Endothelial cell (in vitro differentiated cells): ENCODE results near the gene LGMN. TPM values are rescaled to one million over a fixed set of nuclear protein-coding genes. Genes with fewer than 3 reads are reported as not detected.

Experiments
- DNase-seq: peaks from one replicate; pipeline ENCODE4 v3.0.0; 2021; ENCODE audit warnings: low spot score
- H3K27ac Mint-ChIP-seq: one replicate; pipeline ENCODE4 v1.8.0; 2021; ENCODE audit warnings: mixed read lengths, inconsistent platforms; ENCODE audit not compliant: unreplicated experiment
- H3K27me3 Mint-ChIP-seq: one replicate; pipeline ENCODE4 v1.8.0; 2021; ENCODE audit warnings: mild to moderate bottlenecking, moderate library complexity, mixed read lengths, inconsistent platforms; ENCODE audit not compliant: unreplicated experiment
- H3K36me3 Mint-ChIP-seq: one replicate; pipeline ENCODE4 v1.8.0; 2021; ENCODE audit warnings: mild to moderate bottlenecking, low read depth, mixed read lengths, inconsistent platforms; ENCODE audit not compliant: unreplicated experiment
- H3K4me1 Mint-ChIP-seq: one replicate; pipeline ENCODE4 v1.8.0; 2021; ENCODE audit warnings: mild to moderate bottlenecking, mixed read lengths, inconsistent platforms; ENCODE audit not compliant: unreplicated experiment
- H3K4me3 Mint-ChIP-seq: one replicate; pipeline ENCODE4 v1.8.0; 2021; ENCODE audit warnings: mild to moderate bottlenecking, mixed read lengths, inconsistent platforms; ENCODE audit not compliant: unreplicated experiment
- H3K9me3 Mint-ChIP-seq: one replicate; pipeline ENCODE4 v1.8.0; 2021; ENCODE audit warnings: mixed read lengths, inconsistent platforms; ENCODE audit not compliant: unreplicated experiment
- total RNA-seq: library from RNA; stranded (reverse); fragmentation: NEBNext Ultra II Directional; extraction: Animal tissue kit (Norgen Biotek cat#: 25700); gene quantifications from one replicate; pipeline ENCODE4 v1.2.1, GENCODE V29; 2021; ENCODE audit not compliant: unreplicated experiment
- TF ChIP-seq, protein P1 (sequence below): fragments of 200-600 bp; sonication (generic); IDR thresholded peaks from one replicate; pipeline ENCODE4 v1.5.0; 2021; ENCODE audit warnings: antibody characterized with exemption; ENCODE audit not compliant: unreplicated experiment

LGMN gene
- total RNA-seq, 1 donor from 2014 or later: 97.6 TPM

DNA sequence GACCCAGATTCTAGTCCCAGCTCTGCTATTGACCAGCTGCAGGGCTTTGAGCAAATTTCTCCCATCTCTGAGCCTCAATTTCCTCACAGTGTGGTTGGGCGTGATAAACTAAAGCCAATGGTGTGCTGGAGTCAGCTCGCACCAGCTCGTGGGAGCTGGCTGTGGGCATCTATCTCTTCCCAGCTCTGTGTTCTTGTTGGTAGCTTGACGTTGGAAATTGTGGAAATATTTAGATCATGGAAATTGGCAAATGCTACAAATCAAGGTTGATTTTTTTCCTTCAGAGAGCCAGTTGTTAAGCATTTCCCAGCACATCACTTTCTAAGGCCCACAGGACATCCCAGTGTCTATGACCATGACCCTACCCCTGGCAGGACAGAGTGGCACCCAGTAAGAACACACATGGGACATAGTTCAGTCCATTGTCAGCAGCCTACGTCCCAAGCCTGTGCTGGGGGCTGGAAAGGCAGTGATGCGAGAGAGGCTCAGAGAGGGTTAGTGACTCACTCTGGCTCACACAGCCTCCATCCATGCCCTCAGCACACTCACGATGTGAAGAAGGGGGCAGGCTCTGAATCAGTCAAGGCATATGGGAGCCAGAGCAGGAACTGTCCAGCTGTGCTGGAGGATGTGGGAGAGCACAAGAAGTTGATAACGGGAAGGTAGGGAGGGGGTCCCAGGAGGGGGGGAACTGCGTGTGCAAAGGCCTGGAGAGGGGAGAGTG is 77.6 kb downstream of the LGMN start:
- Mint-ChIP-seq H3K9me3 (no peaks in the 10 kb centered on the region), H3K27ac (no peak overlapping the region), H3K4me1 (peaks cover 3% of the 10 kb centered on the region), H3K27me3 (peaks cover 6% of the 10 kb centered on the region), H3K36me3 (peaks cover 15% of the 10 kb centered on the region), H3K4me3 (no peak overlapping the region)
- TF ChIP-seq, protein P1, sequence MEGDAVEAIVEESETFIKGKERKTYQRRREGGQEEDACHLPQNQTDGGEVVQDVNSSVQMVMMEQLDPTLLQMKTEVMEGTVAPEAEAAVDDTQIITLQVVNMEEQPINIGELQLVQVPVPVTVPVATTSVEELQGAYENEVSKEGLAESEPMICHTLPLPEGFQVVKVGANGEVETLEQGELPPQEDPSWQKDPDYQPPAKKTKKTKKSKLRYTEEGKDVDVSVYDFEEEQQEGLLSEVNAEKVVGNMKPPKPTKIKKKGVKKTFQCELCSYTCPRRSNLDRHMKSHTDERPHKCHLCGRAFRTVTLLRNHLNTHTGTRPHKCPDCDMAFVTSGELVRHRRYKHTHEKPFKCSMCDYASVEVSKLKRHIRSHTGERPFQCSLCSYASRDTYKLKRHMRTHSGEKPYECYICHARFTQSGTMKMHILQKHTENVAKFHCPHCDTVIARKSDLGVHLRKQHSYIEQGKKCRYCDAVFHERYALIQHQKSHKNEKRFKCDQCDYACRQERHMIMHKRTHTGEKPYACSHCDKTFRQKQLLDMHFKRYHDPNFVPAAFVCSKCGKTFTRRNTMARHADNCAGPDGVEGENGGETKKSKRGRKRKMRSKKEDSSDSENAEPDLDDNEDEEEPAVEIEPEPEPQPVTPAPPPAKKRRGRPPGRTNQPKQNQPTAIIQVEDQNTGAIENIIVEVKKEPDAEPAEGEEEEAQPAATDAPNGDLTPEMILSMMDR: no peak
- DNase-seq: no peak

GRCh38 chr14:92670160-92670559 is 78.3 kb downstream of the LGMN start:
- Mint-ChIP-seq H3K9me3 (no peaks in the 10 kb centered on the region), H3K27me3 (peaks cover 6% of the 10 kb centered on the region), H3K27ac (no peak overlapping the region), H3K36me3 (peaks cover 16% of the 10 kb centered on the region), H3K4me3 (no peak overlapping the region), H3K4me1 (peaks cover 7% of the 10 kb centered on the region)
- TF ChIP-seq, protein P1: no peak
- DNase-seq: no peak

- H3K9me3 Mint-ChIP-seq: no peaks in the 10 kb centered on the region
Measured at GRCh38 chr14:92668276-92668973, 80.0 kb downstream of the LGMN start.

DNA sequence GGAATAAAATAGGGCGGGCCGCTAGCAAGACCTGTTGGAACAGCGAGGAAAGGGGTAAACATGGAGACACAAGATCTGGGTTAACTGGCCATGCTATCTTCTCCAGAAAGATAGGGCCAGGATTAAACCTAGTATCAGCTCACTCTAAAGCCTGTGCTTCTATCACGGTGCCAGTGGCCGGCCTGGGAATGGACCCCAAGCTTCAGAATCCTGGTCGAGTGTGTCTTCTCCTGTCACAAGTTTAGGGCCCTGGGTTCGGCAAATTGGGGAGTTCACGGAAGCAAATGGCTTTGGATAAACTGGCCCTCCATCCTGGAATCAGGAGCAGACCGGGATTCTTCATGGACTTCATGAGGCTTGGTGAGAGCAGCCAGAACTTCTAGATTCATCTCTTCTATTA is 82.2 kb downstream of the LGMN start:
- H3K4me3 Mint-ChIP-seq: no peak overlapping the region
- TF ChIP-seq, protein P1: no peak
- H3K4me1 Mint-ChIP-seq: peaks cover 7% of the 10 kb centered on the region
- no peaks in the 10 kb centered on the region for H3K9me3 Mint-ChIP-seq
- peaks cover 6% of the 10 kb centered on the region for H3K27me3 Mint-ChIP-seq
- no peak for DNase-seq
- peaks cover 24% of the 10 kb centered on the region for H3K36me3 Mint-ChIP-seq
- no peak overlapping the region for H3K27ac Mint-ChIP-seq

More at GRCh38 chr14:92668276-92668973, 80.0 kb downstream of the LGMN start:
- DNase-seq: no peak
- peaks cover 6% of the 10 kb centered on the region for H3K27me3 Mint-ChIP-seq
- H3K27ac Mint-ChIP-seq: no peak overlapping the region
- H3K4me3 Mint-ChIP-seq: no peak overlapping the region
- peaks cover 16% of the 10 kb centered on the region for H3K36me3 Mint-ChIP-seq
- peaks cover 7% of the 10 kb centered on the region for H3K4me1 Mint-ChIP-seq
- TF ChIP-seq, protein P1: no peak

- H3K27me3 Mint-ChIP-seq: peaks cover 4% of the 10 kb centered on the region
- TF ChIP-seq, protein P1: no peak
- peaks cover 30% of the 10 kb centered on the region for H3K36me3 Mint-ChIP-seq
- peaks cover 7% of the 10 kb centered on the region for H3K4me1 Mint-ChIP-seq
- no peaks in the 10 kb centered on the region for H3K9me3 Mint-ChIP-seq
- no peak for DNase-seq
- no peak overlapping the region for H3K27ac Mint-ChIP-seq
- no peak overlapping the region for H3K4me3 Mint-ChIP-seq
Measured at GRCh38 chr14:92665661-92666110, 82.7 kb downstream of the LGMN start.
